Lung (tissue), 12 donors: Measurements from ENCODE around the gene LRP1. TPM values are rescaled to one million over a fixed set of nuclear protein-coding genes. Genes with fewer than 3 reads are reported as not detected.

ENCODE experiments used
- ATAC-seq: fragments of 200-7000 bp; cut with Tn5 transposase; one replicate; pipeline ENCODE4 v1.9.1; 2020; ENCODE audit warnings: moderate number of reproducible peaks; ENCODE audit not compliant: insufficient read depth, low FRiP score
- DNase-seq, 3 donors: peaks; one replicate each; pipeline ENCODE4 v3.0.0-alpha.2; 2013 to 2017
- H3K27ac ChIP-seq, 2 donors: one replicate each; pipeline ENCODE4 v1.5.1; 2013; ENCODE audit warnings: mild to moderate bottlenecking in 2 of 2, moderate library complexity in 2 of 2, control low read depth in 1 of 2, inconsistent platforms in 1 of 2, low read depth in 1 of 2, low read length in 1 of 2
- H3K27me3 ChIP-seq, 3 donors: one replicate each; pipeline ENCODE4 v1.5.1; 2013; ENCODE audit warnings: low read length in 2 of 3; ENCODE audit not compliant: control insufficient read depth in 3 of 3, insufficient read depth in 3 of 3
- H3K36me3 ChIP-seq, 4 donors: one replicate each; pipeline ENCODE4 v1.5.1; 2013; ENCODE audit warnings: low read length in 4 of 4, mild to moderate bottlenecking in 1 of 4, moderate library complexity in 1 of 4; ENCODE audit not compliant: control insufficient read depth in 4 of 4, insufficient read depth in 4 of 4
- H3K4me1 ChIP-seq, 5 donors: one replicate each; pipeline ENCODE4 v1.5.1; 2013; ENCODE audit warnings: low read length in 5 of 5, mild to moderate bottlenecking in 2 of 5, moderate library complexity in 1 of 5; ENCODE audit not compliant: control insufficient read depth in 5 of 5, insufficient read depth in 5 of 5
- H3K4me3 ChIP-seq: one replicate; pipeline ENCODE4 v1.5.1; 2013; ENCODE audit warnings: mild to moderate bottlenecking, control low read depth, moderate library complexity
- H3K9ac ChIP-seq, 2 donors: one replicate each; pipeline ENCODE4 v1.5.1; 2013; ENCODE audit warnings: low read length in 2 of 2, control low read depth in 1 of 2; ENCODE audit not compliant: insufficient read depth in 1 of 2
- H3K9me3 ChIP-seq, 4 donors: one replicate each; pipeline ENCODE4 v1.5.1; 2013; ENCODE audit warnings: low read length in 3 of 4, mild to moderate bottlenecking in 1 of 4, moderate library complexity in 1 of 4; ENCODE audit not compliant: control insufficient read depth in 4 of 4, insufficient read depth in 3 of 4
- CTCF ChIP-seq: IDR thresholded peaks from 2 replicates; pipeline ENCODE4 v1.5.1; 2012; ENCODE audit warnings: mild to moderate bottlenecking; ENCODE audit errors: control extremely low read depth, extremely low read depth
- WGBS, 2 donors: extraction: QIAGEN DNeasy Blood & Tissue Kit; methylation state at CpG; one replicate each; pipeline ENCODE4 v1.1.7; 2013; 5-methylcytosine and 5-hydroxymethylcytosine counted together
- polyA plus RNA-seq, 2 donors: library from polyadenylated mRNA; stranded (reverse); fragments of 200-250 nt; gene quantifications; one replicate each; pipeline ENCODE4 v1.2.1, GENCODE V29; 2013
- total RNA-seq, 2 donors: library from RNA; depleted of rRNA in 1 of 2; stranded (reverse); fragments of >200 nt in 1 of 2; gene quantifications; one replicate each; pipeline ENCODE4 v1.2.1, GENCODE V29; 2014 to 2021
- donor health status: control.
- donor health status: control.
- donor health status: Bipolar disorder and iron deficiency.
- donor health status: healthy.
- donor health status: DM: yes; HTN: yes; CAD: no.

Gene LRP1
- total and polyA plus RNA-seq, 4 donors, result 52.6 to 338 (median 122) TPM

GRCh38 chr12:57098546-57098945, 29.7 kb upstream of the LRP1 start:
- no peak for DNase-seq
- H3K4me3 ChIP-seq, result no peak overlapping the region
- no peak for TF ChIP-seq CTCF
- no peak for ATAC-seq
- H3K27ac ChIP-seq, result peak overlapping the region in 1 of 2 donors; percentile 5
- H3K9me3 ChIP-seq, result no peaks in the 10 kb centered on the region
- peaks cover 4 to 61% (median 52%) of the 10 kb centered on the region in 4 donors for H3K36me3 ChIP-seq
- H3K9ac ChIP-seq, result no peak overlapping the region
- WGBS, 2 donors, result 91 to 94% methylated on average over 1 of the region's 1 CpG
- H3K27me3 ChIP-seq, result no peaks in the 10 kb centered on the region
- peaks cover 0 to 13% (median 7%) of the 10 kb centered on the region in 5 donors for H3K4me1 ChIP-seq

- H3K9me3 ChIP-seq, result no peaks in the 10 kb centered on the region
These were observed 29.1 kb upstream of the LRP1 start for GRCh38 chr12:57099047-57099714.

GRCh38 chr12:57099766-57100165, 28.5 kb upstream of the LRP1 start:
- H3K27ac ChIP-seq, result no peak overlapping the region
- no peak for TF ChIP-seq CTCF
- ATAC-seq, result no peak
- H3K9me3 ChIP-seq, result no peaks in the 10 kb centered on the region
- peaks cover 4 to 65% (median 53%) of the 10 kb centered on the region in 4 donors for H3K36me3 ChIP-seq
- no peak overlapping the region for H3K9ac ChIP-seq
- WGBS, 2 donors, result 87 to 89% methylated on average over 12 of the region's 12 CpGs
- H3K27me3 ChIP-seq, result no peaks in the 10 kb centered on the region
- no peak overlapping the region for H3K4me3 ChIP-seq
- H3K4me1 ChIP-seq, result peaks cover 0 to 4% (median 0%) of the 10 kb centered on the region in 5 donors
- DNase-seq, result no peak

More at GRCh38 chr12:57099047-57099714, 29.1 kb upstream of the LRP1 start:
- H3K4me3 ChIP-seq, result no peak overlapping the region
- 64 to 66% methylated on average over 11 of the region's 11 CpGs for WGBS, 2 donors
- H3K36me3 ChIP-seq, result peaks cover 4 to 65% (median 56%) of the 10 kb centered on the region in 4 donors
- no peak for TF ChIP-seq CTCF
- H3K4me1 ChIP-seq, result peaks cover 0 to 8% (median 5%) of the 10 kb centered on the region in 5 donors
- H3K9ac ChIP-seq, result no peak overlapping the region
- ATAC-seq, result no peak
- DNase-seq, result no peak
- no peaks in the 10 kb centered on the region for H3K27me3 ChIP-seq
- peak overlapping the region in 1 of 2 donors; percentile 5 for H3K27ac ChIP-seq
